Measurements from ENCODE around the gene IFT88. TPM values are rescaled to one million over a fixed set of nuclear protein-coding genes. Genes with fewer than 3 reads are reported as not detected.

IFT88 gene
- polyA plus RNA-seq, 1 donor from 2014 or later: 32.7 TPM

DNA sequence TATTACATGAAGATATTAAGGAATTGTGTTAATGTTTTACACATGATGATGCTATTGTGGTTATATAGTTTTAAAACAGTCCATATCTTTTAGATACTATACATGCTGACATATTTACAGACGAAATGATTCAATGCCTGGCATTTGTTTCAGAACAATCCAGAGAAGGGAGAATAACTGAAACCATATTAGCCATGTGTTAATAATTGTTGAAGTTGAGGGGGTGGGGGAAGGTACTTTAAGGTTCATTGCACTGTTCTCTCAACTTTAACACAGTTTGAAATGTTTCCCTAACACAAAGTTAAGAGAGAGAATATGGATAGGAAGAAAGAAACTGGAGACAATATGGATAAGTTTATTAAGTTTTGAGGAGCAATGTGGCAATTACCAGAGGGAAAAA, 47.1 kb upstream of the IFT88 start:
- H3K4me2 ChIP-seq (ENCODE audit: low read length): no peak overlapping the region
- H3K27ac ChIP-seq (ENCODE audit: low read length): no peak overlapping the region
- H3K36me3 ChIP-seq (ENCODE audit: insufficient read depth, low read length): no peaks in the 10 kb centered on the region
- H3K79me2 ChIP-seq (replicated peaks; ENCODE audit: insufficient read depth, low read length): no peaks in the 10 kb centered on the region
- no peaks in the 10 kb centered on the region for H3K9me3 ChIP-seq (ENCODE audit: low read length)
- TF ChIP-seq SMC3 (conservative IDR thresholded peaks at IDR 0.05; ENCODE audit: poor library complexity) (no peak), TAF1 (IDR thresholded peaks at IDR 0.05; ENCODE audit: low read depth) (no peak), RAD21 (conservative IDR thresholded peaks at IDR 0.05) (no peak), POLR2AphosphoS5 (IDR thresholded peaks at IDR 0.05) (no peak), EZH2 (IDR thresholded peaks at IDR 0.05; ENCODE audit: borderline replicate concordance, insufficient read depth, low read length, poor library complexity, severe bottlenecking) (no peak), MXI1 (conservative IDR thresholded peaks at IDR 0.05; ENCODE audit: poor library complexity, severe bottlenecking) (no peak)
- TF ChIP-seq, protein P1, sequence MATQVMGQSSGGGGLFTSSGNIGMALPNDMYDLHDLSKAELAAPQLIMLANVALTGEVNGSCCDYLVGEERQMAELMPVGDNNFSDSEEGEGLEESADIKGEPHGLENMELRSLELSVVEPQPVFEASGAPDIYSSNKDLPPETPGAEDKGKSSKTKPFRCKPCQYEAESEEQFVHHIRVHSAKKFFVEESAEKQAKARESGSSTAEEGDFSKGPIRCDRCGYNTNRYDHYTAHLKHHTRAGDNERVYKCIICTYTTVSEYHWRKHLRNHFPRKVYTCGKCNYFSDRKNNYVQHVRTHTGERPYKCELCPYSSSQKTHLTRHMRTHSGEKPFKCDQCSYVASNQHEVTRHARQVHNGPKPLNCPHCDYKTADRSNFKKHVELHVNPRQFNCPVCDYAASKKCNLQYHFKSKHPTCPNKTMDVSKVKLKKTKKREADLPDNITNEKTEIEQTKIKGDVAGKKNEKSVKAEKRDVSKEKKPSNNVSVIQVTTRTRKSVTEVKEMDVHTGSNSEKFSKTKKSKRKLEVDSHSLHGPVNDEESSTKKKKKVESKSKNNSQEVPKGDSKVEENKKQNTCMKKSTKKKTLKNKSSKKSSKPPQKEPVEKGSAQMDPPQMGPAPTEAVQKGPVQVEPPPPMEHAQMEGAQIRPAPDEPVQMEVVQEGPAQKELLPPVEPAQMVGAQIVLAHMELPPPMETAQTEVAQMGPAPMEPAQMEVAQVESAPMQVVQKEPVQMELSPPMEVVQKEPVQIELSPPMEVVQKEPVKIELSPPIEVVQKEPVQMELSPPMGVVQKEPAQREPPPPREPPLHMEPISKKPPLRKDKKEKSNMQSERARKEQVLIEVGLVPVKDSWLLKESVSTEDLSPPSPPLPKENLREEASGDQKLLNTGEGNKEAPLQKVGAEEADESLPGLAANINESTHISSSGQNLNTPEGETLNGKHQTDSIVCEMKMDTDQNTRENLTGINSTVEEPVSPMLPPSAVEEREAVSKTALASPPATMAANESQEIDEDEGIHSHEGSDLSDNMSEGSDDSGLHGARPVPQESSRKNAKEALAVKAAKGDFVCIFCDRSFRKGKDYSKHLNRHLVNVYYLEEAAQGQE (IDR thresholded peaks at IDR 0.05; ENCODE audit: borderline replicate concordance): no peak
- H3K27me3 ChIP-seq (ENCODE audit: insufficient read depth, low read depth, low read length): no peaks in the 10 kb centered on the region
- no peaks in the 10 kb centered on the region for H4K20me1 ChIP-seq (ENCODE audit: insufficient read depth)
- H3K9me2 ChIP-seq (ENCODE audit: insufficient read depth, low read length): no peaks in the 10 kb centered on the region
- H3K9ac ChIP-seq (ENCODE audit: low read length): no peak overlapping the region
- no peak overlapping the region for H2AFZ ChIP-seq (ENCODE audit: low read depth, low read length)
- H3K4me3 ChIP-seq (ENCODE audit: low read length): no peak overlapping the region
- H3F3A ChIP-seq (ENCODE audit: insufficient read depth, low read length, poor library complexity, severe bottlenecking): no peaks in the 10 kb centered on the region

DNA sequence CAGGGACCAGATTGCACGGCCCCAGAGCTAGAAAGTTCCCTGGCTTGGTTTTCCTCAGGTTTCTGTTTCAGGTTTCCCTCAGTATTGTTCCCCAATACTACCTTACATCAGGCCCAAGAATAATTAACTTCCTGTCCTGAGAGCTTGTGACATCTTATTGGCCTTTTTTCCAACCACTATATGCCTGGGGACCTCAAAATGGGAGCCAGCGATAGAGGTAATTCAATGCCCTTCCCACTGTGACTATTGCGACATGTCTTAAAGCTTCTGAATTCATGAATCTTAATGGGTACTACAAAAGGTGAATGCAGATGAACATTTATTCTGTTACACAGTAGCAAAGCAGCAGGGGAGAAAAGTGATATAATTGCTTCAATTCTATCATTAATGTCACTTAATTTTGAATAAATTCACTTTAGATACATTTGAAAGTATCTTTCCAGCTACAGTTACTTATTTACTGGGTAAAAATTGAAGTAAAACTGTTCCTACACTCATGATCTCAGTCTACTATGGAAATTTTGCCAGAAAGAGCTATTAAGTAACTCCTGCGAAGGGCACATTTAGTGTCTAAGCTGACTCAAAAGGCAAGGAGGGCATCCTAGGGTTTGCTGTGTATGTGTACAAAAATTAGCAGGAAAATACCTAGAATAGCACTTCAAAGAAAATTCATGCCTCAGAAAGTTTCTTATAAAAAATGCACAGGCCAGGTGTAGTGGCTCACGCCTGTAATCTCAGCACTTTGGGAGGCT, 45.4 kb upstream of the IFT88 start:
- no peak overlapping the region for H3K9ac ChIP-seq (ENCODE audit: low read length)
- no peak overlapping the region for H3K4me3 ChIP-seq (ENCODE audit: low read length)
- no peaks in the 10 kb centered on the region for H4K20me1 ChIP-seq (ENCODE audit: insufficient read depth)
- H2AFZ ChIP-seq (ENCODE audit: low read depth, low read length): no peak overlapping the region
- no peak overlapping the region for H3K27ac ChIP-seq (ENCODE audit: low read length)
- H3K79me2 ChIP-seq (replicated peaks; ENCODE audit: insufficient read depth, low read length): no peaks in the 10 kb centered on the region
- no peaks in the 10 kb centered on the region for H3K36me3 ChIP-seq (ENCODE audit: insufficient read depth, low read length)
- no peaks in the 10 kb centered on the region for H3K9me2 ChIP-seq (ENCODE audit: insufficient read depth, low read length)
- no peak overlapping the region for H3K4me2 ChIP-seq (ENCODE audit: low read length)
- no peaks in the 10 kb centered on the region for H3F3A ChIP-seq (ENCODE audit: insufficient read depth, low read length, poor library complexity, severe bottlenecking)
- peaks cover 9% of the 10 kb centered on the region for H3K27me3 ChIP-seq (ENCODE audit: insufficient read depth, low read depth, low read length)
- H3K9me3 ChIP-seq (ENCODE audit: low read length): no peaks in the 10 kb centered on the region
- TF ChIP-seq MXI1 (conservative IDR thresholded peaks at IDR 0.05; ENCODE audit: poor library complexity, severe bottlenecking) (no peak), SMC3 (conservative IDR thresholded peaks at IDR 0.05; ENCODE audit: poor library complexity) (no peak), EP300 (conservative IDR thresholded peaks at IDR 0.05; ENCODE audit: poor library complexity, severe bottlenecking) (no peak), RAD21 (conservative IDR thresholded peaks at IDR 0.05) (no peak), EZH2 (IDR thresholded peaks at IDR 0.05; ENCODE audit: borderline replicate concordance, insufficient read depth, low read length, poor library complexity, severe bottlenecking) (no peak), TAF1 (IDR thresholded peaks at IDR 0.05; ENCODE audit: low read depth) (no peak), POLR2AphosphoS5 (IDR thresholded peaks at IDR 0.05) (no peak)
- TF ChIP-seq, protein P1 (IDR thresholded peaks at IDR 0.05; ENCODE audit: borderline replicate concordance): no peak
- TF ChIP-seq, protein P2, sequence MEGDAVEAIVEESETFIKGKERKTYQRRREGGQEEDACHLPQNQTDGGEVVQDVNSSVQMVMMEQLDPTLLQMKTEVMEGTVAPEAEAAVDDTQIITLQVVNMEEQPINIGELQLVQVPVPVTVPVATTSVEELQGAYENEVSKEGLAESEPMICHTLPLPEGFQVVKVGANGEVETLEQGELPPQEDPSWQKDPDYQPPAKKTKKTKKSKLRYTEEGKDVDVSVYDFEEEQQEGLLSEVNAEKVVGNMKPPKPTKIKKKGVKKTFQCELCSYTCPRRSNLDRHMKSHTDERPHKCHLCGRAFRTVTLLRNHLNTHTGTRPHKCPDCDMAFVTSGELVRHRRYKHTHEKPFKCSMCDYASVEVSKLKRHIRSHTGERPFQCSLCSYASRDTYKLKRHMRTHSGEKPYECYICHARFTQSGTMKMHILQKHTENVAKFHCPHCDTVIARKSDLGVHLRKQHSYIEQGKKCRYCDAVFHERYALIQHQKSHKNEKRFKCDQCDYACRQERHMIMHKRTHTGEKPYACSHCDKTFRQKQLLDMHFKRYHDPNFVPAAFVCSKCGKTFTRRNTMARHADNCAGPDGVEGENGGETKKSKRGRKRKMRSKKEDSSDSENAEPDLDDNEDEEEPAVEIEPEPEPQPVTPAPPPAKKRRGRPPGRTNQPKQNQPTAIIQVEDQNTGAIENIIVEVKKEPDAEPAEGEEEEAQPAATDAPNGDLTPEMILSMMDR (IDR thresholded peaks at IDR 0.05; ENCODE audit: poor library complexity, severe bottlenecking): no peak
